HepG2 (cell line): ENCODE results near the gene CAPG. TPM values are rescaled to one million over a fixed set of nuclear protein-coding genes. Genes with fewer than 3 reads are reported as not detected.

ENCODE experiments used
- E2F2 ChIP-seq: sonication (generic); formaldehyde crosslinking; IDR thresholded peaks from 2 replicates; pipeline ENCODE4 v1.4.0; 2020; ENCODE audit warnings: missing genetic modification reagents, borderline replicate concordance
- HNRNPLL ChIP-seq: fragments of 200-400 bp; formaldehyde crosslinking; IDR thresholded peaks from 2 replicates; pipeline ENCODE4 v1.6.1; 2017; ENCODE audit warnings: mild to moderate bottlenecking, low read depth, low read length; ENCODE audit not compliant: poor library complexity, severe bottlenecking
- HOMEZ ChIP-seq: IDR thresholded peaks from 2 replicates; pipeline ENCODE4 v1.6.1; 2016; ENCODE audit warnings: low read depth
- MIER2 ChIP-seq: IDR thresholded peaks from 2 replicates; pipeline ENCODE4 v1.6.1; 2016; ENCODE audit warnings: missing biosample characterization, missing genetic modification reagents
- MTF1 ChIP-seq: sonication (generic); formaldehyde crosslinking; IDR thresholded peaks from 2 replicates; pipeline ENCODE4 v1.5.0; 2020; ENCODE audit warnings: missing genetic modification reagents
- MTF2 ChIP-seq: sonication (generic); formaldehyde crosslinking; IDR thresholded peaks from 2 replicates; pipeline ENCODE4 v1.5.0; 2020; ENCODE audit warnings: missing genetic modification reagents, borderline replicate concordance
- MYNN ChIP-seq: sonication (generic); formaldehyde crosslinking; IDR thresholded peaks from 2 replicates; pipeline ENCODE4 v1.4.0; 2020; ENCODE audit warnings: mild to moderate bottlenecking, low read depth, missing genetic modification reagents
- NCOA1 ChIP-seq: sonication (generic); formaldehyde crosslinking; IDR thresholded peaks from 2 replicates; pipeline ENCODE4 v1.9.0; 2021; ENCODE audit warnings: missing genetic modification reagents
- NCOR1 ChIP-seq: fragments of 200-600 bp; sonication (generic); IDR thresholded peaks from 2 replicates; pipeline ENCODE4 v1.7.0; 2017; ENCODE audit warnings: antibody characterized with exemption, low read length, borderline replicate concordance
- NFKBIZ ChIP-seq: IDR thresholded peaks from 2 replicates; pipeline ENCODE4 v1.6.1; 2018; ENCODE audit warnings: missing genetic modification reagents, missing compliant biosample characterization
- NR2F1 ChIP-seq, 2 experiments: fragments of 450-650 bp in 1 of 2; formaldehyde crosslinking in 1 of 2; IDR thresholded peaks; 2 replicates each; pipeline versions ENCODE4 v1.5.0 to v1.6.1; 2016 to 2020; ENCODE audit warnings: mild to moderate bottlenecking in 1 of 2, missing compliant biosample characterization in 1 of 2, missing genetic modification reagents in 1 of 2, moderate library complexity in 1 of 2
- PHF20 ChIP-seq: sonication (generic); formaldehyde crosslinking; IDR thresholded peaks from 2 replicates; pipeline ENCODE4 v1.5.0; 2020; ENCODE audit warnings: mild to moderate bottlenecking, missing genetic modification reagents
- RXRA ChIP-seq: sonication (generic); formaldehyde crosslinking; IDR thresholded peaks from 2 replicates; pipeline ENCODE4 v1.5.1; 2020; ENCODE audit warnings: missing genetic modification reagents
- SCMH1 ChIP-seq: sonication (generic); formaldehyde crosslinking; IDR thresholded peaks from 2 replicates; pipeline ENCODE4 v1.9.0; 2021; ENCODE audit warnings: missing genetic modification reagents, mild to moderate bottlenecking, borderline replicate concordance
- SIX1 ChIP-seq: sonication (generic); formaldehyde crosslinking; IDR thresholded peaks from 2 replicates; pipeline ENCODE4 v1.4.0; 2020; ENCODE audit warnings: missing genetic modification reagents, borderline replicate concordance
- SOX5 ChIP-seq: IDR thresholded peaks from 2 replicates; pipeline ENCODE4 v1.6.1; 2016; ENCODE audit warnings: borderline replicate concordance
- TAF1 ChIP-seq: sonication (generic); formaldehyde crosslinking; IDR thresholded peaks from 2 replicates; pipeline ENCODE4 v1.4.0; 2020; ENCODE audit warnings: missing genetic modification reagents
- TFDP1 ChIP-seq: IDR thresholded peaks from 2 replicates; pipeline ENCODE4 v1.6.1; 2016; ENCODE audit warnings: missing compliant biosample characterization, missing genetic modification reagents, borderline replicate concordance
- U2AF1 ChIP-seq: fragments of 200-400 bp; formaldehyde crosslinking; optimal IDR thresholded peaks from 2 replicates; pipeline ENCODE3; 2017; ENCODE audit warnings: mild to moderate bottlenecking, low read depth, low read length
- YEATS4 ChIP-seq: sonication (generic); formaldehyde crosslinking; IDR thresholded peaks from 2 replicates; pipeline ENCODE4 v1.4.0; 2020; ENCODE audit warnings: missing genetic modification reagents, borderline replicate concordance
- ZNF225 ChIP-seq: sonication (generic); formaldehyde crosslinking; IDR thresholded peaks from 2 replicates; pipeline ENCODE4 v1.4.0; 2020; ENCODE audit warnings: mild to moderate bottlenecking, missing genetic modification reagents
- ZNF264 ChIP-seq: sonication (generic); formaldehyde crosslinking; IDR thresholded peaks from 2 replicates; pipeline ENCODE4 v1.4.0; 2020; ENCODE audit warnings: missing genetic modification reagents
- ZNF44 ChIP-seq: sonication (generic); formaldehyde crosslinking; IDR thresholded peaks from 2 replicates; pipeline ENCODE4 v1.5.1; 2020; ENCODE audit warnings: mild to moderate bottlenecking, missing genetic modification reagents
- ZNF576 ChIP-seq: sonication (generic); formaldehyde crosslinking; IDR thresholded peaks from 2 replicates; pipeline ENCODE4 v1.4.0; 2020; ENCODE audit warnings: mild to moderate bottlenecking, missing genetic modification reagents
- ZNF589 ChIP-seq: sonication (generic); formaldehyde crosslinking; conservative IDR thresholded peaks from 2 replicates; pipeline ENCODE4 v1.8.0; 2022; ENCODE audit warnings: mild to moderate bottlenecking, moderate library complexity, missing genetic modification reagents
- ZNF598 ChIP-seq: sonication (generic); formaldehyde crosslinking; IDR thresholded peaks from 2 replicates; pipeline ENCODE4 v1.5.1; 2020; ENCODE audit warnings: mild to moderate bottlenecking, missing genetic modification reagents, borderline replicate concordance
- polyA plus RNA-seq, 8 experiments: library from polyadenylated mRNA; depleted of rRNA in 3 of 8; stranded (reverse) in 7 of 8; unstranded in 1 of 8; fragments of >200 nt; fragmentation: Illumina TruSeq in 4 of 8; extraction: Trizol in 4 of 8; gene quantifications; 2 replicates each; pipeline versions ENCODE4 v1.2.1 to v1.2.3, GENCODE V29; 2011 to 2016; ENCODE audit warnings: low read depth in 4 of 8, missing spikeins in 1 of 8, mixed read lengths in 1 of 8; ENCODE audit not compliant: insufficient read depth in 1 of 8
- total RNA-seq, 5 experiments: library from RNA; depleted of rRNA; stranded (reverse); fragments of >200 nt; fragmentation: Illumina TruSeq; extraction: Trizol; gene quantifications; 2 replicates each; pipeline ENCODE4 v1.2.3, GENCODE V29; 2016; ENCODE audit warnings: low read depth in 1 of 5

The CAPG gene
- total and polyA plus RNA-seq, 2 of the 13 experiments (the other 11 are each of a cell fraction or from before 2014, with no cell fraction given) = 12.7 to 18.2 TPM

- TF ChIP-seq MTF1 (no peak; the same call in 1 of the 2 replicates), MIER2 (CRISPR knock-in tag) (peak; percentile 11; the same call in 1 of the 2 replicates), NR2F1 (CRISPR knock-in tag; IDR thresholded peaks at IDR 0.05) (peak in 1 of 2 experiments; percentile 13; a peak in 1 of 4 replicates), ZNF44 (no peak), NCOR1 (no peak), U2AF1 (peak; percentile 58), SCMH1 (no peak), ZNF598 (CRISPR knock-in tag) (no peak), ZNF225 (CRISPR knock-in tag) (no peak), E2F2 (CRISPR knock-in tag) (no peak; the same call in 1 of the 2 replicates), SOX5 (CRISPR knock-in tag) (no peak; the same call in none of the 2 replicates), NFKBIZ (CRISPR knock-in tag) (peak; percentile 19; the same call in 1 of the 2 replicates), MYNN (CRISPR knock-in tag) (no peak), ZNF589 (CRISPR knock-in tag) (peak; percentile 73), TAF1 (CRISPR knock-in tag) (peak; percentile 61), PHF20 (CRISPR knock-in tag) (peak; percentile 37; the same call in 1 of the 2 replicates), HNRNPLL (peak; percentile 84), YEATS4 (CRISPR knock-in tag) (peak; percentile 71), TFDP1 (CRISPR knock-in tag) (peak; percentile 56; the same call in 1 of the 2 replicates), ZNF264 (CRISPR knock-in tag) (peak; percentile 78), SIX1 (CRISPR knock-in tag) (no peak), MTF2 (CRISPR knock-in tag) (0 out of 2 replicates have a peak, but pooled peaks have one; percentile 84), HOMEZ (CRISPR knock-in tag) (no peak), RXRA (CRISPR knock-in tag) (peak; percentile 67; the same call in 1 of the 2 replicates), ZNF576 (CRISPR knock-in tag) (peak; percentile 85; the same call in 1 of the 2 replicates), NCOA1 (peak; percentile 79; the same call in 1 of the 2 replicates)
Observed at GRCh38 chr2:85418132-85419008, 8.2 kb upstream of the CAPG start, which contains the start of gene SH2D6 (continued).
